ENCODE data around the gene DYNC1H1. TPM values are rescaled to one million over a fixed set of nuclear protein-coding genes. Genes with fewer than 3 reads are reported as not detected.

Gene DYNC1H1
- 794 and 833 TPM in 2 replicates for total RNA-seq (2021)
- Bru-seq, nascent RNA: percentile 94 among the genes with signal in this experiment
- percentile 98 among the genes with signal in this experiment for BruChase-seq, experiment 1, labeled RNA remaining after a 2-hour chase
- BruChase-seq, experiment 2, labeled RNA remaining after a 6-hour chase: percentile 99 among the genes with signal in this experiment
- long read RNA-seq, full-length matches to known transcripts: 17 of 255 reads
- long read RNA-seq, partial matches to known transcripts: 219 of 255 reads
- long read RNA-seq, other reads (novel, unspliced or antisense): 19 of 255 reads

- ChIA-PET CTCF (no interaction called here), POLR2A (ENCODE audit: low non-redundant PET) (no interaction called here)
- no peaks in the 10 kb centered on the region for H3K27me3 ChIP-seq (replicated peaks; ENCODE audit: insufficient read depth, low read depth, low read length, poor library complexity)
- peak within 1 kb of the TSS; percentile 96 for H3K4me3 ChIP-seq (ENCODE audit: low read depth, low read length, poor library complexity, severe bottlenecking)
- H3K27ac ChIP-seq (ENCODE audit: low read depth, low read length, poor library complexity, severe bottlenecking): peak within 1 kb of the TSS; percentile 94
- TF ChIP-seq CTCF (conservative IDR thresholded peaks at IDR 0.05; ENCODE audit: low read depth, low read length) (no peak), EZH2 (IDR thresholded peaks at IDR 0.05; ENCODE audit: borderline replicate concordance, low read depth, low read length, poor library complexity, severe bottlenecking) (no peak)
- H3K36me3 ChIP-seq (ENCODE audit: insufficient read depth, low read length, poor library complexity, severe bottlenecking): peaks cover 17% of the 10 kb centered on the region
- peaks cover 50% of the 10 kb centered on the region for H3K4me1 ChIP-seq (ENCODE audit: insufficient read depth, low read length, poor library complexity, severe bottlenecking)
- BruUV-seq (replicated peaks): no TSS peak
- DNase-seq (ENCODE audit: low spot score): peak; percentile 97
- no peaks in the 10 kb centered on the region for H3K9me3 ChIP-seq (ENCODE audit: low read depth, low read length, poor library complexity, severe bottlenecking)
- intact Hi-C loops (cut with micrococcal nuclease; ENCODE audit: unreplicated experiment): loop anchor here (2.0 to 5.0 kb wide), 4 partner anchors 98 to 257 kb away; partner anchors contain the start of gene HSP90AA1
These were observed at the start of gene DYNC1H1 for GRCh38 chr14:101964297-101965180. TSS of gene DYNC1H1 (plus strand) at chr14:101964573. CDS start at chr14:101964692, 119 bp downstream.

DNA sequence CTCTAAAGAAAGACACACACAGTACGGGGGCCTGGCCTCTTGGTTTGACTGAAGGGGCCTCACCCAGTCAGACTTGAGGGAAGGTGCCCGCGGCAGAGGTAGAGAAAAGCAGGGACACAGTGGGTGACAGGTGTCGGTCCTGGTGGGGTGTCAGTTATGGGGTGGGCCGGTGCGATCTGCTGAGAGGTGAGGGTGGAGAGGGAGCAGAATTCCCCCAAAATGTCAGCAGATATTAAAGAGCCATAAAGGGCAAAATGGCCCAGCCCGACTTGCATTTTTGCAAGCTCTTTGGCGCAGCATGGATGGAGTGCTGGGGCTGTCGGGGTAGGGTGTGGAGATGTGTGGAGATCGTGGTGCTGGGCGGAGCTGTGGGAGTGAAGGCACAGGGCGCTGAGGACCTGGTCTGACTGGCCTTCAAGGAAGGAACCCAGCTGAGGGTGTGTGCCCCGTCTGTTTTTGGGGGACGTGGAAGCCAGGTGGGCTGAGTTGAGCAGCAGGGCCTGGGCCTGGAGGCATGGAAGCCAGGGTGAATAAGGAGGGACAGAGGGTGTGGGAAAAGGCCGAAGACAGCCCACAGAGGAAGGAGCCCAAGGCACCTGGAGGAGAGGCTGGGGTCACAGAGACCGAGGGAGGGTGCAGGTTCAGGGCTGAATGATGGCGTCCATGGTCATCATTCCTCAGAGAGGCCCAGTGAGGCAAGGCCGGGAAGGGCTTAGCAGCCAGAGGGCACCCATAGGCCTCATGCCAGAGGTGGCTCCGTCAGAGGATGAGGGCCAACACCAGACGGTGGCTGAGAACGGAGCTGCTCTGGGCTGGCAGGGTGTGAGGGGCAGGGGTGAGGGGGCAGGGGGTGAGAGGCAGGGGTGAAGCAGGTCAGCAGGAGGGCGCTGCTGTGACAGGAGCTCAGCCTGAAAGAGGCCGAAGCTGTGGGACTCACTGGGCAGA, 48.2 kb upstream of the DYNC1H1 start:
- no peaks in the 10 kb centered on the region for H3K4me1 ChIP-seq (ENCODE audit: insufficient read depth, low read length, poor library complexity, severe bottlenecking)
- H3K9me3 ChIP-seq (ENCODE audit: low read depth, low read length, poor library complexity, severe bottlenecking): no peaks in the 10 kb centered on the region
- intact Hi-C loops (cut with micrococcal nuclease; ENCODE audit: unreplicated experiment): no loop called here
- no TSS peak for BruUV-seq (replicated peaks)
- POLR2A ChIA-PET (ENCODE audit: low non-redundant PET): no interaction called here
- no peaks in the 10 kb centered on the region for H3K27me3 ChIP-seq (replicated peaks; ENCODE audit: insufficient read depth, low read depth, low read length, poor library complexity)
- TF ChIP-seq EZH2 (IDR thresholded peaks at IDR 0.05; ENCODE audit: borderline replicate concordance, low read depth, low read length, poor library complexity, severe bottlenecking): no peak
- TF ChIP-seq CTCF (conservative IDR thresholded peaks at IDR 0.05; ENCODE audit: low read depth, low read length): no peak
- no peak overlapping the region for H3K27ac ChIP-seq (ENCODE audit: low read depth, low read length, poor library complexity, severe bottlenecking)
- CTCF ChIA-PET: no interaction called here
- no peak overlapping the region for H3K4me3 ChIP-seq (ENCODE audit: low read depth, low read length, poor library complexity, severe bottlenecking)
- DNase-seq (ENCODE audit: low spot score): no peak
- peaks cover 12% of the 10 kb centered on the region for H3K36me3 ChIP-seq (ENCODE audit: insufficient read depth, low read length, poor library complexity, severe bottlenecking)

GRCh38 chr14:101916816-101917412, 47.5 kb upstream of the DYNC1H1 start:
- Histone ChIP-seq H3K27me3 (replicated peaks; ENCODE audit: insufficient read depth, low read depth, low read length, poor library complexity) (no peaks in the 10 kb centered on the region), H3K9me3 (ENCODE audit: low read depth, low read length, poor library complexity, severe bottlenecking) (no peaks in the 10 kb centered on the region), H3K27ac (ENCODE audit: low read depth, low read length, poor library complexity, severe bottlenecking) (no peak overlapping the region), H3K4me3 (ENCODE audit: low read depth, low read length, poor library complexity, severe bottlenecking) (no peak overlapping the region), H3K36me3 (ENCODE audit: insufficient read depth, low read length, poor library complexity, severe bottlenecking) (peaks cover 20% of the 10 kb centered on the region), H3K4me1 (ENCODE audit: insufficient read depth, low read length, poor library complexity, severe bottlenecking) (no peaks in the 10 kb centered on the region)
- TF ChIP-seq CTCF (conservative IDR thresholded peaks at IDR 0.05; ENCODE audit: low read depth, low read length) (no peak), EZH2 (IDR thresholded peaks at IDR 0.05; ENCODE audit: borderline replicate concordance, low read depth, low read length, poor library complexity, severe bottlenecking) (no peak)
- no TSS peak for BruUV-seq (replicated peaks)
- intact Hi-C loops (cut with micrococcal nuclease; ENCODE audit: unreplicated experiment): no loop called here
- DNase-seq (ENCODE audit: low spot score): no peak
- ChIA-PET POLR2A (ENCODE audit: low non-redundant PET) (no interaction called here), CTCF (interaction anchor here (0.6 kb wide), 1 partner anchor 344 kb away, joined by 5 read pairs; no protein-coding TSS in a partner anchor)
